NCI-H524 (cell line): Measurements from ENCODE around the gene SNX24.
"Not testable (repeated sequence)": the region's sequence is repeated elsewhere in the genome, so short reads cannot be mapped to it uniquely, and the experiment has no call there.

Source experiments
- DNase-seq, 2 experiments: peaks; one replicate each; lab custom pipeline; 2025; lab: John Stamatoyannopoulos, UW

The SNX24 gene

DNA sequence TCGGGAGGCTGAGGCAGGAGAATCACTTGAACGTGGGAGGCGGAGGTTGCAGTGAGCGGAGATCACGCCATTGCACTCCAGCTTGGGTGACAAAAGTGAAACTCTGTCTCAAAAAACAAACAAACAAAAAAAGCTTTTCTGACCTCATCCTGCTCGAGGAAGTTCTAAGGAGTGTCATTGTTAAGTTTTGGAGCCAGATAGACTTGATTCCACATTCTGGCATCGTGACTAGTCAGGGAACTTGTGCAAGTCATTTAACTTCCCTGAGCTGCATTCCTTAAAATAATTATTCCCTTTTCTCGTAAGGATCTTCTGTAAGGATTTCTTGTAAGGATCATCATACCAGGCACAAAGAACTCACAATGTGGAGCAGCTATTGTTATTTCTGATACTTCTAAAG is 26.2 kb downstream of the SNX24 start:
- DNase-seq: no peak

GRCh38 chr5:122874179-122874875 is 28.9 kb downstream of the SNX24 start:
- DNase-seq: no peak

- DNase-seq: no peak
Observed at GRCh38 chr5:122877518-122877917, 32.1 kb downstream of the SNX24 start.

- DNase-seq: no peak
Observed at GRCh38 chr5:122879076-122879475, 33.7 kb downstream of the SNX24 start.

- DNase-seq: no peak
Observed at GRCh38 chr5:122880170-122880689, 34.8 kb downstream of the SNX24 start.

GRCh38 chr5:122880749-122881148 is 35.3 kb downstream of the SNX24 start:
- DNase-seq: no peak

GRCh38 chr5:122882831-122883230 is 37.4 kb downstream of the SNX24 start:
- DNase-seq: no peak

- no peak for DNase-seq
Observed at GRCh38 chr5:122885045-122885517, 39.7 kb downstream of the SNX24 start.

- no peak for DNase-seq
Observed at GRCh38 chr5:122885891-122886290, 40.5 kb downstream of the SNX24 start.

DNA sequence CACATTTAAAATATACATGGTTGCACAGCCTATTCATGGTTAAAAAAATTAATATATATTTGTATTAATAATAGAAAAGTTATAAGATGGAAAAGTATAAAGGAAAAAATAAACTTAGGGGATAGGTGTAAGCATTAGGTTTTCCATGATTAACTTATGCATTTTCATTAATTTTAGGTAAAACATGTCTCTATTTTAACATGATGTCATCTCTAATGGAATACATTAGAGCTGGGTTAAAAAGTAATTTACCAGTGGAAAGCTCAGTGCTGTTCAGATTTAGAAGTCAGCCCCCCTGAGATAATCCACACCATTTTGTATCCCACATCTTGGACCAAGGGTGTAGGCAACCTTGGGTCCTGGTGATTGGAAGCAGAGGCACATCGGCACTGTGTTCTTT is 49.7 kb downstream of the SNX24 start:
- DNase-seq: no peak

DNA sequence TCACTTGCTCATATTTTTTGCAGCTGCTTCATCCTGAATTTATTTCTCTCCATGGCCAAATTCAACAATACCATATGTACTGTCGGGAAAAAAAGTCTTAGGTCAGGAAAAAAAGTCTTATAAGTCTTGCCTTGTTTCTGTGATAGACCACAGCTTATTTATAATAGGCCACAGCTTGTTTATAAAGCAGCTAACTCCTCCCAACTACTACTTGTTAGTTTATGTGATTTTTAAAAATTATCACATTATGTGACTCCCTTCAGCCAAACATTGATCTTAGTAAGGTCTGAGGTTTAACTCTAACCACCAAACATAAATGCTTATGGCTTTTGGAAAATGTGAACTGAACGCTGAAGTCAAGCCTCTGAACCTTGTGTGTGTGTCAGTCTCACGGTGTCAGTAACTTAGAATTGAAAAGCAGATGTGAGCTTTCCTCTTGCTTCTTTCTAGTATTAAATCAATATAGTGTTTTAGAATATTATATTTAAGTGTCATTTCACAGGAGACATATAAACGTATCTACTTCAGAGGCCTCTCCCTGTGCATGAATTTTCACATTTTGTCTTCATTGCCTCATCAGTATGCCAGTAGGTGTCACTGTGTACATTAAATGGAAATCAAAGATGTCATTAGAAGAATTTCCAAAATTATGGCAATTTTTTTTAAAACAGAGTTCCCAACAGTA is 51.3 kb downstream of the SNX24 start:
- peak in 1 of 2 experiments; percentile 33 for DNase-seq

GRCh38 chr5:122897283-122897602 is 51.8 kb downstream of the SNX24 start:
- no peak for DNase-seq

DNA sequence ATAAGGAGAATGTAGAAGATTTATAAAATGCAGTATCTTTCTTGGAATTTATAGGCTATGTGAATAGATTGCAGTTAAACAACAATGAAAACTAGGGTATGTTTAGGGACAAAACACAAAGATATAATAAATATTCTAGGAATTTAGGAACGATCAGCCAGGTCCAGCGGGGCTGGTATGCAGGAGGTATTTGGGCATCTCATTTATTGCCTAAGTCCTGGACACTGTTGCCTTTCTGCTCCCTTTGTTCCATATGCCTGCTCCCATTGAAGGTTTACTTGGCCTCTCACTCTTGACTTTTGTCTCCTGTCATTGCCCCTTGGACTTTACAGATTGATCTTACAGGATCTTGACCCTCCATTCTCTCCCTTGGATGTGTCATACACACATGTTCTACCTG is 55.9 kb downstream of the SNX24 start:
- DNase-seq: no peak

DNA sequence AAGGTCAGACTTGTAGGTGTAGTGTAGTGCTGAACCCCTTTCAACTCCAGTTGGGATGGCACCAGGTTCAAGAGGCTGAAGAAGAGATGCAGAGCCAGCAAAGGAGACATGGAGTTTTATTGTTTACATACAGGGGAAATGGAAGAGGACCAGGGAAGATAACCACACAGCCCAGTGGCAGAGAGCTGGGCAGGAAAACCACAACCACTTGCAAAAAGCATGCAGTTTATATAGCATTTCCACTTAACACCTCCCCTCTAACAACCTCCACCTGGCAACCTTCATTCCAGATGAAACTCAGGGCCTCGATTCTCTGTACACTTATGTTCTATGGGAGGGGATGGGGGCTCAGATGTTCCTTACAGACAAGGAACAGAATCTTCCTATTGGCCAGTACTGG is 56.9 kb downstream of the SNX24 start:
- DNase-seq: no peak

DNA sequence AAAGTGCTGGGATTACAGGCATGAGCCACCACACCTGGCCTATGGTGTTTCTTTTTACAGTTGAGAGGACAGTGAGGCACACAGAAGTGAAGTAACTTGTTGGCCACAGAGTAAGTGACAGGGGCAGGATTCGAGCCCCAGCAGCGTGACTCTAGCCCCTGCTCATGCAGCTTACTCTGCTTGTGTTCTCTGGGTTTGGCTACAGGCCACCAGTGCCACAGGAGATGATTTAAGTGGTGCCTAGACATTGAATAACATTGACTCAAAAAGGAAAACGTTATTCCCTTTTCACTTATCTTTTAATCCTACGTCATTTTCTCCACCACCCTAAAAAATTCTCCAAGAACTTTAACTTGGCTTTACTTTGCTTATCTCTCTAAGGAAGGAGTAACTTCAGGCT is 61.4 kb downstream of the SNX24 start:
- DNase-seq: no peak

- DNase-seq: no peak
Observed at GRCh38 chr5:122907276-122907675, 61.9 kb downstream of the SNX24 start.

DNA sequence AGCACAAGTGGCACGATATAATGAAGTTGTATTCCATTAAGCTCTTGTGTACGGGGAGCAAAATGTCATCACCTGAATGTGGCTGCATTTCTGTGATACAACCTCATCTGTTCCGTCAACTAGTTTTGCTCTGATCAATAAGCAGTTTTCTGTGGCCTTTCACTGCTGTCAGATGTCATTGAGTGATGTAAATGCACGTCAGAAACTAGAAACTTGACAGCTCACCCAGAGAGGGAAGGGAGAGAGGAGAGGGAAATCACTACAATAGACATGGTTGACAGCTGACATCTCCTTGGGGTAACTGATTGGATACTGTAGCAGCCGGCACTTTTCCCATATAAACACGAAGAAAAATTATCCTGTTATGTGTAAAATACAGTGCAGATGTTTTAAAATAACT is 62.7 kb downstream of the SNX24 start:
- no peak for DNase-seq

DNA sequence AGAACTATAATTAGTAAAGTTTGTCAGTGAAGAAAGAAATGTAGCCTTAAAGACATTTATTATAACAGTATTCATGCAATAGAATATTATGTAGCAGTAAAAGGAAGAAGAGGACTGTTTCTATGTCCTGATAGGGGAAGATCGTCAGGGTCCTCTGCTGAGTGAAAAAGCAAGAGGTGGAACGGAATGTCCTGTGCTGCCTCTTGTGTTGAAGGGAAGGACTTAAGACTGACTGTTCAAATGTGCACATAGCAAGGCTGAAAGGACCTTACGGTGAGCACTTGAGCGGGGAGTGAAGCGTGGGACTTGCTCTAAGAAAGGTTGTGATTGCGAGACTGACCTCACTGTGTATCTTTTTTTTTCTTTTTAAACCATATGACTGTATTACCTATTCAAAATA is 63.2 kb downstream of the SNX24 start:
- DNase-seq: no peak

DNA sequence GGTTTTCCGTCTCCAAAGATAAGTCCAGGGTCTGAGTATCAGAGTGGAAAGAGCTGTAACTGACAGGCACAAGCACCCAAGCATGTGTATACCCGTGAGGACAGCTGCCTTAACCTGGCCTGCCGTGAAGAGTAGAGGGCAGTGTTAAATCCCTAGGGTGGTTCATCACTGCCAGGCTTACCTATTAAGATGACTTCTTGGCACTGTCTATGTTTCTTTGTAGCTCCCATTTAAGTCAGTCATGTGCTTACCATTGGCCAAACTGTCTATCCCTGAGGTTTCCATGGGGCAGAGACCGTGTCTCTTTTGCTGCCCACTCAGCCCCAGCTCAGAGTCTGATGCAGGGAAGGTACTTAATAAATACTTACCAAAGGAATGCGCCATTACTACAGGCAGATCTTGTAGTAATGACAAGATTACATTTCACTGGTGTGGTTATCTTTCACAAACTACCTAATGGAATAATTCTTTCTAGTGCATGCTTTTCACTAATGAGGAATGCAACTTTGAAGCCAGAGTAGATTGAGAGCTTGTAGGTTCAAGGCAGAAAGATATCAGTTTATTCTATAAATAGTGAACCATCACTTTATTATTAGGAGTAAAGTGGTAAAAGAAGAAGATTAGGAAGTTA is 64.2 kb downstream of the SNX24 start:
- DNase-seq: no peak

DNA sequence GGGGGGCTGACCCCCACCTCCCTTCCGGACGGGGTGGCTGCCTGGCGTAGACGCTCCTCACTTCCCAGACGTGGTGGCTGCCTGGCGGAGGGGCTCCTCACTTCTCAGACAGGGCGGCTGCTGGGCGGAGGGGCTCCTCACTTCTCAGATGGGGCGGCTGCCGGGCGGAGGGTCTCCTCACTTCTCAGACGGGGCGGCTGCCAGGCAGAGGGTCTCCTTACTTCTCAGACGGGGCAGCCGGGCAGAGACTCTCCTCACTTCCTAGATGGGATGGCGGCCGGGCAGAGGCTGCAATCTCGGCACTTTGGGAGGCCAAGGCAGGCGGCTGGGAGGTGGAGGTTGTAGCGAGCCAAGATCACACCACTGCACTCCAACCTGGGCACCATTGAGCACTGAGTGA is 68.0 kb downstream of the SNX24 start:
- not testable (repeated sequence) for DNase-seq

DNA sequence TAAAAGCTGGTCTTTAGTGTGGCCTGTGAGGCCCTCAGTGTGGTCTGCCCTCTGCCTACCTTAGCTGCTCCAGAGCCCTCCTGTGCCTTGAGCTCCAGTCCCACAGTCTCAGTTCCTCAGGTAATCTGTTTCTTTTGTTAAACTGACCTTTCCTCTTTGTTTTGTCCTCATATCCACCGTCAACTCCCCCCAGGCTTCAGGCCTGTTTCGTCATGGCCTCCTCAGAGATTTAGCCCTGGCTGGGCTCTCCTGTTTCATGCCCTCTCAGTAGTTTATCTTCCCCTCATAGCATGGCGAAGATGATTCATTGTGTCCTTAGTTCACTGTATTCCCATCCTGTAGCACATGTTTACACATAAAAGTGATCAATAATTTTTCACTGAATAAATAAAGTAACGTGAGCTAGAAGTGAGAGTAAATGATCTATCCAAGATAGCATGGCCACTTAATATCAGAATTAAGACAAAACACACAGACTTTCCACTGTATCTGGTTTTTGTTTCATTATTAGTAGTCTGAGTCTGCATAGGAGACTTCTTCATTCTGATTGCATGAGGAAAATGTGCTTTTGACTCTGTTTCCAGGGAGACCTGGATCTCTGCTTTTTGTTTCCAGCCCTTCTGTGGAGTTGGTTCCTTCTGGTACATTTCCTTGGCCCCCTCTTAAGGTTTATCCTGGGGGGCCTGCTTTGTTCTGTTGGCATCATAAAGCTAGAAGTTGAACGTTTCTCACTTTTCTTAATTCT is 70.5 kb downstream of the SNX24 start:
- no peak for DNase-seq

GRCh38 chr5:122916490-122916889 is 71.1 kb downstream of the SNX24 start:
- no peak for DNase-seq
